ENCODE results near the gene GOSR2.

The GOSR2 gene

GRCh38 chr17:46977750-46978488 lies 55.0 kb downstream of the GOSR2 start:
- H3K4me3 ChIP-seq (ENCODE audit: low read depth, low read length): no peak overlapping the region

DNA sequence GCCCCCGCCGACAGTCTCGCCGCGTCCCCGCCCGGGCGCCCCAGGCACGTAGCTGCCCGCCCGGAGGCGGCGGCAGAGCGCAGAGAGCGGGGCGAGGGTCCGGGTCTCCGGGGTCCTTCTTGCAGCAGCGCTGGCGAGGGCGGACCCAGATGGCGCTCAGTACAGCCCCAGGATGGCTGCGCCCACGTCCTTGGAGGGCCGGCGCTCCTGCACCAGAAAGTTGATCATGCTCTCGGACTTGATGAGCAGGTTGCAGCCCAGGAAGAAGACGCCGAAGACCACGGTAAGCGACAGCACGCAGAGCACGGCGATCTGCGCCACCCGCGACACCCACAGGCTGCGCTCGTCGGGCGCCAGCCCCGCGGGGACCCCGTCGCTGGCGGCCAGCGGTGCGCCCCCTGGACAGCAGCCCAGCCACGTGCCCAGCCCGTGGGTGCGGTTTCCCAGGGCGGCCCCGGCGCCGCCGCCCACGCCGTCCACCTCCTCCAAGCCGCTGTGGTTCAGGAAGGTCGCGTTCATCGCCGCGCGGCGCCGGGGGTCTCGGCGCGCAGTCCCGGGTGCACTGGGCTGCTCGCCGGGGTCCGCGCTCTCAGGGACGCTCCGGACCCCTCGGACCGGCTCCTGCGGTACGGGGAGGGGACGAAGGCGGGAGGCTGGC lies 55.7 kb downstream of the GOSR2 start:
- TF ChIP-seq, protein P1, sequence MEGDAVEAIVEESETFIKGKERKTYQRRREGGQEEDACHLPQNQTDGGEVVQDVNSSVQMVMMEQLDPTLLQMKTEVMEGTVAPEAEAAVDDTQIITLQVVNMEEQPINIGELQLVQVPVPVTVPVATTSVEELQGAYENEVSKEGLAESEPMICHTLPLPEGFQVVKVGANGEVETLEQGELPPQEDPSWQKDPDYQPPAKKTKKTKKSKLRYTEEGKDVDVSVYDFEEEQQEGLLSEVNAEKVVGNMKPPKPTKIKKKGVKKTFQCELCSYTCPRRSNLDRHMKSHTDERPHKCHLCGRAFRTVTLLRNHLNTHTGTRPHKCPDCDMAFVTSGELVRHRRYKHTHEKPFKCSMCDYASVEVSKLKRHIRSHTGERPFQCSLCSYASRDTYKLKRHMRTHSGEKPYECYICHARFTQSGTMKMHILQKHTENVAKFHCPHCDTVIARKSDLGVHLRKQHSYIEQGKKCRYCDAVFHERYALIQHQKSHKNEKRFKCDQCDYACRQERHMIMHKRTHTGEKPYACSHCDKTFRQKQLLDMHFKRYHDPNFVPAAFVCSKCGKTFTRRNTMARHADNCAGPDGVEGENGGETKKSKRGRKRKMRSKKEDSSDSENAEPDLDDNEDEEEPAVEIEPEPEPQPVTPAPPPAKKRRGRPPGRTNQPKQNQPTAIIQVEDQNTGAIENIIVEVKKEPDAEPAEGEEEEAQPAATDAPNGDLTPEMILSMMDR (IDR thresholded peaks at IDR 0.05; ENCODE audit: borderline replicate concordance, insufficient read depth, low read depth, low read length): no peak
- H3K4me3 ChIP-seq (ENCODE audit: low read depth, low read length): no peak overlapping the region

More at GRCh38 chr17:46977750-46978488, 55.0 kb downstream of the GOSR2 start:
- TF ChIP-seq, protein P1 (IDR thresholded peaks at IDR 0.05; ENCODE audit: borderline replicate concordance, insufficient read depth, low read depth, low read length): no peak

- TF ChIP-seq, protein P1 (IDR thresholded peaks at IDR 0.05; ENCODE audit: borderline replicate concordance, insufficient read depth, low read depth, low read length): no peak
- H3K4me3 ChIP-seq (ENCODE audit: low read depth, low read length): no peak within 1 kb of the TSS
Observed at GRCh38 chr17:46979147-46979863, 56.3 kb downstream of the GOSR2 start, which contains the start of gene RPRML. Gene RPRML, minus strand, starts transcription at chr17:46979253. Its CDS starts 246 bp downstream, at chr17:46979007.

DNA sequence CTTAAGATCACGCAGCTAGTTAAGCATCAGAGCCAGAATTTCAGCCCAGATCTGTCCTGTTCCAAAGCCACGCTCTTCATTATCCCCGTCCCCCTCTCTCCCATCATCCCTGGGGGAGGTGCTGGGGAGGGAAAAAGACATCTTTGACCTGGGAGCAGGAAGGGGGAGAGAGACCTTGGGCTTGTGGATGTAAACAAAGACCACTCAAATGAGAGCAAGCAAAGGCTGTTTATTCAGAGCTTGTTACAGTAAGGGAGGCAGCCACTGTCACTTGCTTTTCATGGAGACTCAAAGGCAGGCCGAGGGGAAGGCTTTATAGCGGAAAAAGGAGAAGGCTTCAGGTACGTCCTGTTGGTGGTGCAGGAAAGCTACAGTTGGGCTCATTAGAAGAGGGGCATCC lies 59.6 kb downstream of the GOSR2 start:
- TF ChIP-seq, protein P1 (IDR thresholded peaks at IDR 0.05; ENCODE audit: borderline replicate concordance, insufficient read depth, low read depth, low read length): no peak

DNA sequence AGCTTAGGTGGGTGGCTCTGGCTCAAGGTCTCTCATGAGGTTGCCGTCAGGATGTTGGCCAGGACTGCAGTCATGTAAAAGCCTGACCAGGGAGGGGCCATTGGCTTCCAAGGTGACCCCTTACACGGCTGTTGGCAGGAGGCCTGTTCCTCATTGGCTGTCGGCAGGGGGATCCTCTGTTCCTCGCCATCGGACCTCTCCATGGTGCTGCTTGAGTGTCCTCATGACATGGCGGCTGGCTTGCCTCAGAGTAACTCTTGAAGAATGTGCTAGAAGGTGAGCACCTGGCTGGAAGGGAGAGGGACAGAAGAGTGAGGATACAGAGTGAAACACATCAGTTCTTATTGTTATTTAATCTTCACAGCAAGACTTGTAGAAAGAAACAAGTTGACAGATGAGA lies 60.8 kb downstream of the GOSR2 start:
- TF ChIP-seq, protein P1 (IDR thresholded peaks at IDR 0.05; ENCODE audit: borderline replicate concordance, insufficient read depth, low read depth, low read length): no peak
- H3K4me3 ChIP-seq (ENCODE audit: low read depth, low read length): no peak overlapping the region

More for the DNA sequence above, 59.6 kb downstream of the GOSR2 start:
- no peak overlapping the region for H3K4me3 ChIP-seq (ENCODE audit: low read depth, low read length)

DNA sequence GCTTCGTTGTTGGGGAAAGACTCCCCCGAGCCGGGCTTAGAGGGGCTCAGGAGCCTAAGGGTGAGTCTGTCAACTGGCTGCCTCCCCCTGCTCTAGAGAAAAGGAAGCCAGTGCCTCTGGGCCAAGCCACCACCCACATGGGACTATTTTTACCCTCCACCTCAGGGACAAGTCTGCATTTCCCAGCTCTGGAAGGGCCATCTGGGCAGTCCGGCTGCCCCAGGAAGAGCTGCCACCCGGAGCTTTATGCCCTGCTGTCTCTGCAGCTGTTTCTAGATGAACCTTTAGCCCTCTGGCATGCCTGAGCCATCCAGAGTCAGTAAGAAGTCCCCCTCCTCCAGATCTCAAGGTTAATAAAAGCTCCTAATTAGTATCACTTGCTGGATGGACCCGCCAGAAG lies 61.4 kb downstream of the GOSR2 start:
- TF ChIP-seq, protein P1 (IDR thresholded peaks at IDR 0.05; ENCODE audit: borderline replicate concordance, insufficient read depth, low read depth, low read length): no peak
- no peak overlapping the region for H3K4me3 ChIP-seq (ENCODE audit: low read depth, low read length)

All from GM12875 (cell line).